ENCODE data around the gene ZNF410. TPM values are rescaled to one million over a fixed set of nuclear protein-coding genes. Genes with fewer than 3 reads are reported as not detected.
"Not testable (repeated sequence)": the region's sequence is repeated elsewhere in the genome, so short reads cannot be mapped to it uniquely, and the experiment has no call there.

ZNF410 gene
- total RNA-seq, 3 donors from 2014 or later, result 47.8 to 71.1 (median 59.0) TPM

DNA sequence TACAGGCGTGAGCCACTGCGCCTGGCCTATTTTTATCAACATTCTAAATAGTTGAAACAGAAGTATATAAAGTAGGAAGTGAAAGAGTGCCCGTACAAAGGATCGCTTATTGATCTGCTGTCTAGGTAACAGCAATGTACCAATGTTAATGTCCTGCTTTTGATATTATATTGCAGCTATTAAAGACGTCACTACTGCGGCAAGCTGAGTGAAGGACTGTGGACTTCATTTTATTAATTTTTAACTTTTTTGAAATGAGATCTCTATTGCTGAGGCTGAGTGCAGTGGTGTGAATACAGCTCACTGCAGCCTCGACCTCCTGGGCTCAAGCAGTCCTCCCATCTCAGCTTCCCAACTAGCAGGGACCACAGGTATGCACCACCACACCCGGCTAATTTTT lies 24.2 kb upstream of the ZNF410 start:
- TF ChIP-seq, protein P1, sequence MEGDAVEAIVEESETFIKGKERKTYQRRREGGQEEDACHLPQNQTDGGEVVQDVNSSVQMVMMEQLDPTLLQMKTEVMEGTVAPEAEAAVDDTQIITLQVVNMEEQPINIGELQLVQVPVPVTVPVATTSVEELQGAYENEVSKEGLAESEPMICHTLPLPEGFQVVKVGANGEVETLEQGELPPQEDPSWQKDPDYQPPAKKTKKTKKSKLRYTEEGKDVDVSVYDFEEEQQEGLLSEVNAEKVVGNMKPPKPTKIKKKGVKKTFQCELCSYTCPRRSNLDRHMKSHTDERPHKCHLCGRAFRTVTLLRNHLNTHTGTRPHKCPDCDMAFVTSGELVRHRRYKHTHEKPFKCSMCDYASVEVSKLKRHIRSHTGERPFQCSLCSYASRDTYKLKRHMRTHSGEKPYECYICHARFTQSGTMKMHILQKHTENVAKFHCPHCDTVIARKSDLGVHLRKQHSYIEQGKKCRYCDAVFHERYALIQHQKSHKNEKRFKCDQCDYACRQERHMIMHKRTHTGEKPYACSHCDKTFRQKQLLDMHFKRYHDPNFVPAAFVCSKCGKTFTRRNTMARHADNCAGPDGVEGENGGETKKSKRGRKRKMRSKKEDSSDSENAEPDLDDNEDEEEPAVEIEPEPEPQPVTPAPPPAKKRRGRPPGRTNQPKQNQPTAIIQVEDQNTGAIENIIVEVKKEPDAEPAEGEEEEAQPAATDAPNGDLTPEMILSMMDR (IDR thresholded peaks at IDR 0.05), result no peak
- no peak for TF ChIP-seq POLR2AphosphoS5 (IDR thresholded peaks at IDR 0.05)
- no peak for TF ChIP-seq POLR2A (IDR thresholded peaks at IDR 0.05)
- no peak overlapping the region for H3K27ac ChIP-seq
- H3K4me3 ChIP-seq, result no peak overlapping the region
- no peaks in the 10 kb centered on the region for H3K36me3 ChIP-seq
- H3K27me3 ChIP-seq, result no peaks in the 10 kb centered on the region
- intact Hi-C loops (cut with DNase I; ENCODE audit: low total_unique reads), result no loop called here
- DNase-seq (ENCODE audit: low spot score in 2 of 2), result no peak
- no peaks in the 10 kb centered on the region for H3K9me3 ChIP-seq
- no peaks in the 10 kb centered on the region for H3K4me1 ChIP-seq

DNA sequence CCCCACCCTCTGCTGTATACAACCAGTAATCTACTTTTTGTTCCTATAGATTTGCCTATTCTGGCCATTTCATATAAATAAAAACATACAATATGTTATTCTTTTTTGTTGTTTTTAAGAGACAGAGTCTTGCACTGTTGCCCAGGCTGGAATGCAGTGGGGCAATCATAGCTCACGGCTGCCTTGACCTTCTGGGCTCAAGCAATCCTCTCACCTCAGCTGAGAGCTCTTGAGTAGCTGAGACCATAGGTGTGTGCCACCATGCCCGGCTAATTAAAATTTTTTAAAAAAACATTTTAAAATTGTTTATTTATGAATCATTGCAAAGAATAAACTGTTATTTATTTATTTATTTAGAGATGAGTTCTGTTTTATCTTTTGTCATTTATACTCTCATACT lies 23.4 kb upstream of the ZNF410 start:
- H3K9me3 ChIP-seq, result no peaks in the 10 kb centered on the region
- H3K4me3 ChIP-seq, result no peak overlapping the region
- no peak overlapping the region for H3K27ac ChIP-seq
- intact Hi-C loops (cut with DNase I; ENCODE audit: low total_unique reads), result no loop called here
- no peaks in the 10 kb centered on the region for H3K4me1 ChIP-seq
- TF ChIP-seq, protein P1 (IDR thresholded peaks at IDR 0.05), result no peak
- TF ChIP-seq POLR2AphosphoS5 (IDR thresholded peaks at IDR 0.05), result no peak
- TF ChIP-seq POLR2A (IDR thresholded peaks at IDR 0.05), result no peak
- no peak for DNase-seq (ENCODE audit: low spot score in 2 of 2)
- no peaks in the 10 kb centered on the region for H3K36me3 ChIP-seq
- no peaks in the 10 kb centered on the region for H3K27me3 ChIP-seq

- Histone ChIP-seq H3K4me3 (no peak overlapping the region), H3K9me3 (no peaks in the 10 kb centered on the region), H3K36me3 (no peaks in the 10 kb centered on the region), H3K4me1 (no peaks in the 10 kb centered on the region), H3K27me3 (no peaks in the 10 kb centered on the region), H3K27ac (no peak overlapping the region)
- TF ChIP-seq POLR2A (IDR thresholded peaks at IDR 0.05), result no peak
- TF ChIP-seq, protein P1 (IDR thresholded peaks at IDR 0.05), result no peak
- TF ChIP-seq POLR2AphosphoS5 (IDR thresholded peaks at IDR 0.05), result no peak
- intact Hi-C loops (cut with DNase I; ENCODE audit: low total_unique reads), result no loop called here
- DNase-seq (ENCODE audit: low spot score in 2 of 2), result no peak
These were observed 21.0 kb upstream of the ZNF410 start for GRCh38 chr14:73865534-73866113.

- H3K36me3 ChIP-seq; intact Hi-C loops (cut with DNase I; ENCODE audit: low total_unique reads); H3K4me3 ChIP-seq; DNase-seq (ENCODE audit: low spot score in 2 of 2); H3K27me3 ChIP-seq; H3K9me3 ChIP-seq; H3K4me1 ChIP-seq; H3K27ac ChIP-seq: not testable (repeated sequence)
These were observed 16.9 kb upstream of the ZNF410 start for GRCh38 chr14:73869754-73870153.

- Histone ChIP-seq H3K27ac (no peak overlapping the region), H3K27me3 (no peaks in the 10 kb centered on the region), H3K4me3 (no peak overlapping the region), H3K36me3 (no peaks in the 10 kb centered on the region), H3K9me3 (no peaks in the 10 kb centered on the region), H3K4me1 (no peaks in the 10 kb centered on the region)
- no peak for DNase-seq (ENCODE audit: low spot score in 2 of 2)
- TF ChIP-seq POLR2AphosphoS5 (IDR thresholded peaks at IDR 0.05) (no peak), POLR2A (IDR thresholded peaks at IDR 0.05) (no peak)
- TF ChIP-seq, protein P1 (IDR thresholded peaks at IDR 0.05), result no peak
- intact Hi-C loops (cut with DNase I; ENCODE audit: low total_unique reads), result no loop called here
These were observed 16.0 kb upstream of the ZNF410 start for GRCh38 chr14:73870525-73871235.

All from breast epithelium (tissue), 4 donors.